Jurkat, Clone E6-1 (cell line): ENCODE measurements around the gene SHROOM2.
A peak's percentile ranks its signal among the peaks of the same experiment; 100 is the strongest.
"Not testable (repeated sequence)": the region's sequence is repeated elsewhere in the genome, so short reads cannot be mapped to it uniquely, and the experiment has no call there.

Experiments used
- DNase-seq: peaks from one replicate; pipeline ENCODE4 v3.0.0-alpha.2; 2011; ENCODE audit warnings: low read depth, low spot score
- H3K4me3 ChIP-seq: 2 replicates; pipeline ENCODE4 v1.5.1; 2011; ENCODE audit warnings: mild to moderate bottlenecking, low read length, control low read depth, moderate library complexity

Gene SHROOM2

DNA sequence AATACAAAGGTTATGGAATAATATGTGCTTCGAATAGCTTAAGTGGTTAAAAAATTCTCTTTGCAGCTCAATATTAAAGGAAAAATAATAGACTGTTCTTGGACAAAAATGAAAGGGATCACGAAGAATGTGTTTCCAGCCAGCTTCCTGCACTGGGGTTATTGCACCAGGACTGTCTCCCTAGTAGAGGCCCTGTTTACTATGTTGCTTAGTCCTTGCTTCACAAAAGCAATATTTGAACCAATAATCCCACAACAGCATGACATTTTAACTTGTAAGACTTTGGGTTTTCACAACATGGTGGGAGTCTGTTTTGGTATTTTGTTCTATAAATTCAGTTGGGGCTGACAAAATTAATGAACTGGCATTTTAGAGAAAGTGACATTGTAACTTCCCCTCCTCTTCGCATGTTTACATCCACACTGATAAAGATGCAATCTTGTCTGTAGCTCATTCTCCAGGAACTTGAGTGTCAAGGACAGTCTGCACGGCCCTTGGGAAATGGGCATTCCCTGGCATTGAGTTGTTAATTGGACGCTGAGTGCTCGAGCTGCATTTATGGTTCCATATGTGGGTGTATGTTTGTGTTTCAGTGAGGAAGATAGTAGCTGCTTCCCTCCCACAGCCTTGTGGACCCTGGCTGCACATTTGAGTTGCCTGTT lies 39.0 kb downstream of the SHROOM2 start:
- no peak overlapping the region for H3K4me3 ChIP-seq
- DNase-seq: no peak

DNA sequence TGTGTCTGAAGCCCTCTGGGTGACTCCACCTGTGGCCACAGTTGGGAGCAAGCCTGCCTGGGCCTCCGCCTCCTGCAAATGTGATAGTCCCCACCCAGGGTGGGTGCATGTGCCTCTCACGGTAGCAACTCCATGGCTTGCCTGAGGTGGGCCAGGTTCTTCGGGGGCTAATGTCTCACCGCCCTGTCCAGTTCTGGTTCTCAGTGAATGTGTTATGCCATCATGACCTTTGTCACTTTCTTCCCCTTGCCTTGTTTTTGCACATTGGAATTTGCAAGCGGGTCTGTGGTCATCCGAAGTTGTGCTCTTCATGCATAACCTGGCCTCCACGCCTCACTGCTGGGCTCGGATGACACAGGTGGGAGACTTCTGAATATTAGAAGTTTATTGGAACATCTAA lies 39.7 kb downstream of the SHROOM2 start:
- H3K4me3 ChIP-seq: no peak overlapping the region
- no peak for DNase-seq

DNA sequence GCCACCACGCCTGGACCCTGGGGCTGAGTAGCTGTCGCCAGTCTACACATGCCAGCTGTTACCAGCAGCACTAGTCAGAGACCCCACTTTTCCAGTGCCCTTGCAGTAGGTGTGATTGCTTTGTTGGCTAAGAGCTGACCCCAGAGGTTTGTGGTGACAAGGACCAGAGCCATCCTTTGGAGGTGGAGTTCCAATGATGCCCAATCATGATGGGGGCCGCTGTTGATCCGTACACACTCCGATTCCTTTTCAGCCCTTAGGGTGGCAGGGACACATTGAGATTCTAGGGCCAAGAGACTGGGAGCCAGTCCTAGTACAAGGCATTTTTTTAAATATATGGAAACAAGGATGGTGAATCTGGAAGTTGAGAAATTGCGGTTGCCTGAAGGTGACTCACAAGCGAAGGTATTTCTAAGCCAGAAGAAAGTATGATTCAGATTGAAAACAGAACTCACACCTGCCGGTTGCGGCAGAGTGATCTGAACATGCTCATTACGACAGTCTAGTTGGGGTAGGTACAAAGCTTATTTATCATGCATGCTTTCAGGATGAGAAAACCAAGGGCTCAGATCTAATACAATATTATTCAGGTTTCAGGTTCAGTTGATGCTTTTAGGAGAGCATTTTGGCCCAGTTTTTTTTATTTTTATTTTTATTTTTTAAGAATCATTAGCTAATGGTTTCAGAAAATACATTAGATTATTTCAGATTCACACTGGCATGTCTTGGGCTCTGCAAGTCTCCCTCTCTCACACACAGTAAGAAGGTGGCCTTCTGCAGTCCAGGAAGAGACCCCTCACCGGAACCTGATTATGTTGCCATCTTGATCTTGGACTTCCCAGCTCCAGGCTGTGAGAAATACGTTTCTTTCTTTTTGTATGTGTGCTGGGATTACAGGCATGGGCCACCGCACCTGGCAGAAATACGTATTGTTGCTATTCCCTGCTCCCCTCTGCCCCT lies 43.4 kb downstream of the SHROOM2 start:
- no peak overlapping the region for H3K4me3 ChIP-seq

GRCh38 chrX:9832811-9833210 lies 46.6 kb downstream of the SHROOM2 start:
- H3K4me3 ChIP-seq: no peak overlapping the region
- no peak for DNase-seq

More for the DNA sequence above, 43.4 kb downstream of the SHROOM2 start:
- DNase-seq: no peak

DNA sequence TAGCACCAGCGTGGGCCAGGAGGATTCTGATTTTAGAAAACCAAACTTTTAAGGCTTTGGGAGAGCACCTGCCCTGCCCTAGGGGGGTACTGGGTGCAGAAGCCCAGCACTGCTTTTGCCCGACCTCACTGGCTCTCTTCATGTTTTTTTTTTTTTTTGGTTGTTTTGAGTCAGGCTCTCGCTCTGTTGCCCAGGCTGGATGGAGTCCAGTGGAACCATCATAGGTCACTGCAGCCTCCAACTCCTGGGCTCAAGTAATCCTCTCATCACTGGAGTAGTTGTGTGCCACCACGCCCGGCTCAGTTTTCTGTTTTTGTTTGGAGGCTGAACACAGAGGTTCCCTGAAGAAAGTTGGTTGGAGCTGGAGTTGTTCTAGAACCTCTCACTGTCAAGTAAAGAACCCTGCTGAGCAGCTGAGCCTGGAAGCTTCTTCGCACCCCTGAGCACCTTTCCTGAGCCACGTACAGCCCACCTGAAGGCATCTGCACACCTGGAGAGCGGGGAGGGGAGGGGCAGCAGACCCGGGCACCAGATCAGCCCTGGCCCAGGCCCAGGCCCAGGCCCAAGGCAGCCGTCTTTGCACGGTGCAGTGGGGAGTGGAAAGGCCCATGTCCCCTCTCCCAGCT lies 49.5 kb downstream of the SHROOM2 start:
- DNase-seq: no peak
- no peak overlapping the region for H3K4me3 ChIP-seq

DNA sequence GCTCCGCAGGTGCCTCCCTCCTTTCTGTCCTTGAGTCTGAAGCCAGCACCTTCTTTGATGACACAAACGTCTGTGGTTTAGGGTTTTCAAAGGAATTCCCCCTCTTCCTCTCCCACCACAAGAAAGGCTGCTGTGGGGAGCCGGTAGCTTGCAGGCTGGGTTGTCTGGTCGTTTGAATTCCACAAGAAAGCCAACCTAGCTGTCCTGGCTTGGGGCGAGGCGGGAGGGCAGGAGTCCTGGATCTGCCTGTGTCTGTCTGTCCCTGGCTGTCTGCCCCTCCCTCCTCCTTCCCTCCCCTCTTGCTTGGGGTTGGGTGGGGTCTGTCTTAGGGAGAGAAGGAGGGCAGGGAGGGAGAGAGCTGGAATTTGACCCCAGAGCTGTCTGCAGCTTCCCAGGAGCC lies 56.3 kb downstream of the SHROOM2 start:
- no peak overlapping the region for H3K4me3 ChIP-seq
- peak; percentile 50 for DNase-seq

DNA sequence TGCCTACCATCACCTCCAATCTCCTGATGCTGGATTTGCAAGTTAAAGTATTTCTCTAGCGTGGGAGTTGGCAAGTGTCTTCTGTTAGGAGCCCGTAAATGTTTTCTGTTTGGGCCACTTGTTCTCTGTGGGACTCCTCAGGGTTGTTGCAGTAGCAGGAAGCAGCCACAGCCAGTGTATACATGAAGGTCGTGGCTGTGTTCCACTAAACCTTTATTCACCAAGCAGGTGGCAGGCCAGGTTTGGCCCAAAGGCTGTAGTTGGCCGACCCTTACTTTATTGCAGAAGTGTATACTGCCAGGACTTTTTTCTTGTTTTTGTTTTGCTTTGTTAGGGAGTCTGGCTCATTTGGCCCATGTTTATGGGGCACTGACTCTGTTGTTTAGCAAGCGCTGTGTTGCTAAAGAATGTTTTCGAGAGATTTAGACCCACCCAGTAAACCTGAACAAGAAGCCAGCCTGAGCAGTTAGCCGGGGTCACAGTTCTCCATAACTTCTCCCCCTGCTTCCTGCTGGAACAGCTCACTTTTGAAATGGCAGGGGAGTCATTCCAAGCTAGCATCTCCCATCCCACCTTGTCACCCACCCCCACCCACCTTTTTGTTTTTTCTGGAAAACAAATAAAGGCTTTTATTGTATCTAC lies 58.8 kb downstream of the SHROOM2 start:
- DNase-seq: no peak
- no peak overlapping the region for H3K4me3 ChIP-seq

GRCh38 chrX:9845578-9845952 lies 59.3 kb downstream of the SHROOM2 start:
- no peak for DNase-seq

GRCh38 chrX:9846631-9847030 lies 60.4 kb downstream of the SHROOM2 start:
- H3K4me3 ChIP-seq: no peak overlapping the region

More at GRCh38 chrX:9845578-9845952, 59.3 kb downstream of the SHROOM2 start:
- no peak overlapping the region for H3K4me3 ChIP-seq

DNA sequence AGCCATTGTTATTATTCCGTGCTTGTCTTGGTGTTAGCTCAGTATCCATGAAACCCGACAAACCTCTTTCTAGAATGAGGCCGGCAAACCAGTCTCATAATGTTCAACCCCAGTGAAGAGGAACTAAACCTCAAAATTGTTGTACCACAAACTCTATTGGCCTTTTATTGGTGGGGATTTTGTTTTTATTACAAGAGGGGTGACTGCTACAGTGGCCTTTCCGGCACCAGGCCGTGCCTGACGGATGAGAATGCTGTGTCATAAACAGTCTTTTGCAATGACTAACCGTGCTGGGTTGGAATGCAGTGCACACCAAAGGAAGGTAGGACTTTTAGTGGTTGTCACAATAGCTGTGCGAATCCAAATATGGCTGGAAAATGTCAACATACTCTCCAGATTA lies 60.8 kb downstream of the SHROOM2 start:
- DNase-seq: no peak
- H3K4me3 ChIP-seq: no peak overlapping the region

More at GRCh38 chrX:9846631-9847030, 60.4 kb downstream of the SHROOM2 start:
- DNase-seq: no peak

DNA sequence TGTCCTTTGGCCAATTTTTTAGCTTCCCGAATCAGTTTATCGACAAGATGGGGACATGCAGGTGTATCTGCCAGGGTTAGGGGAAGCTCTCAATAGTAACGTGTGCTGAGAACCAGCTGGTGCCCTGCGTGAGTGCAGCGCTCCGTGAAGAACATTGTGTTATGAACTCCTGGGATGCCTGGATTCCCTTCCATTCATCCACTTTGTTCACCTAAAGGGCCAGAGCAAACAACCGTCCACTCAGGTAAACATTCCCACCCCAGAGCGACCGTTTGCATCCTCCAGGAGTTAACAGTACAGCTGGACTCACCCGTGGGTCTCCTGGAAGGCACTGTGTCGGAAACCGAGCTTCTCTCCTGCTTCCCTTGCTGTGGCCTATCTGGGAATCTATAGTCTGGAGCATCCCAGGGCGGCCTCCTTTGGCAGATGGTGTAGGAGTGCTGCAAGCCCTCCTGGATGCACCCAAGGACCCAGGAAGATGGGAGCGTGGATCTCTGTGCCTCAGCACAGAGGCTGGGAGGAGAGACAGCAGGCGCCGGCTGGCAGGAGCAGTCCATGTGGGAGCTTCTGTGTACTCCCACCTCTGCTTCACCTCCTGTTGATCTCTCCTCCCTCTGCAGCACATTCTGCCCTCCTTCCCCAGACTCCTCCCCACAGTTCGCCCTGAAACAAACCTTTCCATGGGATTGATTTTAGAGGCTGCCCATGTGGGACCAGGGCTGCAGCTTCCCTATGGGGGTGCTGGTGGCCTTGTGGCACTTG lies 62.7 kb downstream of the SHROOM2 start:
- no peak for DNase-seq
- H3K4me3 ChIP-seq: no peak overlapping the region

GRCh38 chrX:9851890-9852289 lies 65.7 kb downstream of the SHROOM2 start:
- H3K4me3 ChIP-seq: no peak overlapping the region
- DNase-seq: no peak

DNA sequence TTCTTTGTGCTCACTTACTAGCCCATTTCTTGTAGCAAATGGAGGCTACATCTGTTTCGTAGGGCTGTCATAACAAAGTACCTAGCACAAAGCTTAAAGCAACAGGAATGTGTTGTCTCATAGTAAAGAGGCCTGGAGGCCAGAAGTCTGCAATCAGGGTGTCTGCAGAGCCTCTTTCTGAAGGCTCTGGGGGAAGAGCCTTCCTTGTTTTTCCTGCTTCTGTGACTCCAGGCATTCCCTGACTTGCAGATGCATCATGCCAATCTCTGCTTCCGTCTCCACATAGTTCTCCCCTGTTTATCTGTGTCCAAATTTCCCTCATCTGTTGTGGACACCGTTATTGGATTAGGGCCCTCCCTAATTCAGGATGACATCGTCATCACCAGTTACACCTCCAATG lies 67.1 kb downstream of the SHROOM2 start:
- no peak for DNase-seq
- H3K4me3 ChIP-seq: no peak overlapping the region

GRCh38 chrX:9855561-9856283 lies 69.5 kb downstream of the SHROOM2 start:
- H3K4me3 ChIP-seq: no peak overlapping the region
- no peak for DNase-seq

DNA sequence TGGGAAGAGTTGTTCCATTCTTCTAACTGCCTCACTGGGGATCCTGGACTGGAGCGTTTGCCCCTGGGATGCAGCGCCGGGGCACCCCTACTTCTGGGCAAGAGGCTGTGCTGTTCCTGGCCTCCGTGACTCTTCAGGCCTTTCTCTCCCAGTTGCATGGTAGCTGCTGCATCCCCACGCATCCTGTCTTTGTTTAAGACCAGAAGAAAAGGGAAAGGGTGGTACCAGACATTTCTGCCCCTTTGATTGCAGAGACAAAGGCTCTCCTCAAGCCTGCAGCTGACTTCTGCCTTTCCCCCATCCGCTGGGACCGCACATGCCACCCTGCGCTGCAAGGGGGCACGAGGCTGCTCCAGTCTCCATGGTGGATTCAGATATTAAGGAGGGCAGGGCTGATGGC lies 70.4 kb downstream of the SHROOM2 start:
- H3K4me3 ChIP-seq: no peak overlapping the region
- DNase-seq: no peak

- H3K4me3 ChIP-seq: no peak overlapping the region
Measured at GRCh38 chrX:9857575-9858474, 71.6 kb downstream of the SHROOM2 start.

DNA sequence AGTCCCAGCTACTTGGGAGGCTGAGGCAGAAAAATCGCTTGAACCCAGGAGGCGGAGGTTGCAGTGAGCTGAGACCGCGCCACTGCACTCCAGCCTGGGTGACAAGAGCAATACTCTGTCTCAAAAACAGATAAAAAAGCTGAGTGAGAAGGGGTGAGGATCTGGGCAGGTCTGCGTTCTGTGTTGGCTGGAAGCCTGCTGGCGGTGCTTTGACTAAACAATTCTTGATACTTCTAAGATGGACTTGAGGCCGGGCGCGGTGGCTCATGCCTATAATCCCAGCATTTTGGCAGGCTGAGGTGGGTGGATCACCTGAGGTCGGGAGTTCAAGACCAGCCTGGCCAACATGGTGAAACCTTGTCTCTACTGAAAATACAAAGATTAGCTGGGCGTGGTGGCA lies 72.5 kb downstream of the SHROOM2 start:
- DNase-seq, H3K4me3 ChIP-seq: not testable (repeated sequence)

More at GRCh38 chrX:9857575-9858474, 71.6 kb downstream of the SHROOM2 start:
- no peak for DNase-seq
